ENCODE measurements around the gene LRRC2. TPM values are rescaled to one million over a fixed set of nuclear protein-coding genes. Genes with fewer than 3 reads are reported as not detected.

Gene LRRC2
- total RNA-seq, 1 experiment from 2014 or later, result not detected

GRCh38 chr3:46535746-46536145 is 30.4 kb downstream of the LRRC2 start:
- POLR2A ChIA-PET, result no interaction called here
- TF ChIP-seq, protein P1, sequence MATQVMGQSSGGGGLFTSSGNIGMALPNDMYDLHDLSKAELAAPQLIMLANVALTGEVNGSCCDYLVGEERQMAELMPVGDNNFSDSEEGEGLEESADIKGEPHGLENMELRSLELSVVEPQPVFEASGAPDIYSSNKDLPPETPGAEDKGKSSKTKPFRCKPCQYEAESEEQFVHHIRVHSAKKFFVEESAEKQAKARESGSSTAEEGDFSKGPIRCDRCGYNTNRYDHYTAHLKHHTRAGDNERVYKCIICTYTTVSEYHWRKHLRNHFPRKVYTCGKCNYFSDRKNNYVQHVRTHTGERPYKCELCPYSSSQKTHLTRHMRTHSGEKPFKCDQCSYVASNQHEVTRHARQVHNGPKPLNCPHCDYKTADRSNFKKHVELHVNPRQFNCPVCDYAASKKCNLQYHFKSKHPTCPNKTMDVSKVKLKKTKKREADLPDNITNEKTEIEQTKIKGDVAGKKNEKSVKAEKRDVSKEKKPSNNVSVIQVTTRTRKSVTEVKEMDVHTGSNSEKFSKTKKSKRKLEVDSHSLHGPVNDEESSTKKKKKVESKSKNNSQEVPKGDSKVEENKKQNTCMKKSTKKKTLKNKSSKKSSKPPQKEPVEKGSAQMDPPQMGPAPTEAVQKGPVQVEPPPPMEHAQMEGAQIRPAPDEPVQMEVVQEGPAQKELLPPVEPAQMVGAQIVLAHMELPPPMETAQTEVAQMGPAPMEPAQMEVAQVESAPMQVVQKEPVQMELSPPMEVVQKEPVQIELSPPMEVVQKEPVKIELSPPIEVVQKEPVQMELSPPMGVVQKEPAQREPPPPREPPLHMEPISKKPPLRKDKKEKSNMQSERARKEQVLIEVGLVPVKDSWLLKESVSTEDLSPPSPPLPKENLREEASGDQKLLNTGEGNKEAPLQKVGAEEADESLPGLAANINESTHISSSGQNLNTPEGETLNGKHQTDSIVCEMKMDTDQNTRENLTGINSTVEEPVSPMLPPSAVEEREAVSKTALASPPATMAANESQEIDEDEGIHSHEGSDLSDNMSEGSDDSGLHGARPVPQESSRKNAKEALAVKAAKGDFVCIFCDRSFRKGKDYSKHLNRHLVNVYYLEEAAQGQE (IDR thresholded peaks at IDR 0.05; ENCODE audit: insufficient read depth in 1 of 2, low read depth in 2 of 2, low read length in 1 of 2), result no peak
- intact Hi-C loops (cut with micrococcal nuclease; ENCODE audit: unreplicated experiment) (no loop called here), in situ Hi-C loops (cut with HindIII; ENCODE audit: low pct_unique_long_range_greater_than_20kb, low sequenced_read_pairs) (no loop called here)
- CTCF ChIA-PET, result no interaction called here
- no peaks in the 10 kb centered on the region for H3K36me3 ChIP-seq (ENCODE audit: control insufficient read depth, insufficient read depth, low read length)
- no peak overlapping the region for H3K4me3 ChIP-seq (ENCODE audit: low read depth in 2 of 2, low read length in 2 of 2)
- no peaks in the 10 kb centered on the region for H3K9me3 ChIP-seq (ENCODE audit: control insufficient read depth, insufficient read depth, low read depth, low read length)
- no peak overlapping the region for H3K27ac ChIP-seq (ENCODE audit: low read length)
- ATAC-seq (no peak), DNase-seq (ENCODE audit: low read depth, low spot score) (no peak)
- H3K27me3 ChIP-seq (ENCODE audit: control insufficient read depth, insufficient read depth, low read length), result peaks cover 3% of the 10 kb centered on the region; the same call in 1 of the 2 replicates
- H3K4me1 ChIP-seq (ENCODE audit: control insufficient read depth, insufficient read depth, low read length), result no peaks in the 10 kb centered on the region
- no TSS peak for BruUV-seq (replicated peaks)

DNA sequence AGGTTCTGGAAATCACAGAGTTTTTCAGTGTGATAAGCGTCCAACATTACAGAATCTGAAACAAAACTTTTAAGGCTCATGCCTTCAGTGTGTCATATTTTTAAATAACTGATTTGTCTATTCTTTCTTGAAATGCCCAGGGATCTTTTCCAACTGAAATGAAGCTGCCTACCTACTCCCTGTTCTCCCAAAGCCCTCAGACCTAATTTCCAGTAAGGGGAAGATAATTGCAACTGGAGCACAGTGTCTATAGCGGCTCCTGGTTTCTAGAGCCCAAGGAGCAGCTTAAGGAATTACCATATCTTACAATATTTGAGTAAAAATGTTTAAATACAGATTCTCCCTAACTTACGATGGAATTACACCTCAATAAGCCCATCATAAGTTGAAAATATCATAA is 33.0 kb downstream of the LRRC2 start:
- no peaks in the 10 kb centered on the region for H3K36me3 ChIP-seq (ENCODE audit: control insufficient read depth, insufficient read depth, low read length)
- H3K4me1 ChIP-seq (ENCODE audit: control insufficient read depth, insufficient read depth, low read length), result no peaks in the 10 kb centered on the region
- no peak overlapping the region for H3K27ac ChIP-seq (ENCODE audit: low read length)
- no peaks in the 10 kb centered on the region for H3K9me3 ChIP-seq (ENCODE audit: control insufficient read depth, insufficient read depth, low read depth, low read length)
- in situ Hi-C loops (cut with HindIII; ENCODE audit: low pct_unique_long_range_greater_than_20kb, low sequenced_read_pairs), result no loop called here
- TF ChIP-seq TCF7L2 (IDR thresholded peaks at IDR 0.05; ENCODE audit: low read depth, low read length) (no peak), SIN3A (IDR thresholded peaks at IDR 0.05; ENCODE audit: borderline replicate concordance, insufficient read depth, low read depth, low read length) (no peak), POLR2AphosphoS5 (IDR thresholded peaks at IDR 0.05; ENCODE audit: low read depth, low read length) (no peak), CTCF (IDR thresholded peaks at IDR 0.05) (no peak)
- TF ChIP-seq, protein P1 (IDR thresholded peaks at IDR 0.05; ENCODE audit: insufficient read depth in 1 of 2, low read depth in 2 of 2, low read length in 1 of 2), result no peak
- BruUV-seq (replicated peaks), result no TSS peak
- H3K27me3 ChIP-seq (ENCODE audit: control insufficient read depth, insufficient read depth, low read length), result peaks cover 3% of the 10 kb centered on the region; the same call in 1 of the 2 replicates
- CTCF ChIA-PET, result no interaction called here
- H3K4me3 ChIP-seq (ENCODE audit: low read depth in 2 of 2, low read length in 2 of 2), result no peak overlapping the region
- no peak for DNase-seq (ENCODE audit: low read depth, low spot score)
- ATAC-seq, result no peak
- intact Hi-C loops (cut with micrococcal nuclease; ENCODE audit: unreplicated experiment), result no loop called here
- POLR2A ChIA-PET, result no interaction called here

Data from Panc1 (cell line).